Neural cell (in vitro differentiated cells): ENCODE results near the gene OR11G2. TPM values are rescaled to one million over a fixed set of nuclear protein-coding genes. Genes with fewer than 3 reads are reported as not detected.

Experiments
- H2AFZ ChIP-seq: fragments of 200-600, 300-800 bp; sonication (generic), shearing (Covaris generic); 2 replicates; pipeline ENCODE4 v1.6.0; 2014; ENCODE audit warnings: low read depth, mild to moderate bottlenecking, antibody characterized with exemption, low read length, moderate library complexity
- H3F3A ChIP-seq: fragments of 200-600 bp; shearing (Covaris generic); 2 replicates; pipeline ENCODE4 v1.6.1; 2016; ENCODE audit warnings: mild to moderate bottlenecking, moderate library complexity, mixed read lengths, antibody characterized with exemption, low read length; ENCODE audit not compliant: insufficient read depth, poor library complexity, severe bottlenecking
- H3K27ac ChIP-seq: fragments of 200-600, 300-800 bp; sonication (generic), shearing (Covaris generic); 2 replicates; pipeline ENCODE4 v1.5.1; 2014; ENCODE audit warnings: mild to moderate bottlenecking, low read length, moderate library complexity
- H3K27me3 ChIP-seq: fragments of 300-800, 200-600 bp; sonication (generic), shearing (Covaris generic); 2 replicates; pipeline ENCODE4 v1.6.0; 2014; ENCODE audit warnings: mild to moderate bottlenecking, low read depth, low read length, moderate library complexity; ENCODE audit not compliant: insufficient read depth
- H3K36me3 ChIP-seq: fragments of 300-800, 200-600 bp; sonication (generic), shearing (Covaris generic); 2 replicates; pipeline ENCODE4 v1.5.1; 2014; ENCODE audit warnings: mild to moderate bottlenecking, antibody characterized with exemption, low read length, moderate library complexity; ENCODE audit not compliant: insufficient read depth
- H3K4me2 ChIP-seq: fragments of 300-800, 200-600 bp; sonication (generic), shearing (Covaris generic); 2 replicates; pipeline ENCODE4 v1.6.0; 2014; ENCODE audit warnings: mild to moderate bottlenecking, low read length
- H3K4me3 ChIP-seq: fragments of 300-800, 200-600 bp; sonication (generic), shearing (Covaris generic); 2 replicates; pipeline ENCODE4 v1.5.1; 2014; ENCODE audit warnings: mild to moderate bottlenecking, low read length, moderate library complexity
- H3K79me2 ChIP-seq: fragments of 200-600 bp; shearing (Covaris generic); replicated peaks from 2 replicates; pipeline ENCODE4 v1.6.0; 2014; ENCODE audit warnings: mild to moderate bottlenecking, low read length, moderate library complexity; ENCODE audit not compliant: insufficient read depth
- H3K9ac ChIP-seq: fragments of 300-800, 200-600 bp; sonication (generic), shearing (Covaris generic); 2 replicates; pipeline ENCODE4 v1.6.1; 2016; ENCODE audit warnings: mild to moderate bottlenecking, low read length, mixed read lengths
- H3K9me2 ChIP-seq: fragments of 200-600 bp; shearing (Covaris generic); 2 replicates; pipeline ENCODE4 v1.6.1; 2016; ENCODE audit warnings: mild to moderate bottlenecking, low read length, mixed read lengths; ENCODE audit not compliant: insufficient read depth
- H3K9me3 ChIP-seq: fragments of 200-600, 300-800 bp; sonication (generic), shearing (Covaris generic); 2 replicates; pipeline ENCODE4 v1.6.1; 2016; ENCODE audit warnings: mild to moderate bottlenecking, mixed run types, low read length, moderate library complexity, mixed read lengths
- H4K20me1 ChIP-seq: fragments of 200-600 bp; shearing (Covaris generic); 2 replicates; pipeline ENCODE4 v1.6.1; 2016; ENCODE audit warnings: mild to moderate bottlenecking, mixed run types; ENCODE audit not compliant: insufficient read depth
- EZH2 ChIP-seq: fragments of 200-600, 300-800 bp; shearing (Covaris generic), sonication (generic); IDR thresholded peaks from 2 replicates; pipeline ENCODE4 v1.6.1; 2014; ENCODE audit warnings: antibody characterized with exemption, low read length, borderline replicate concordance, mild to moderate bottlenecking; ENCODE audit not compliant: insufficient read depth, poor library complexity, severe bottlenecking
- polyA plus RNA-seq: library from polyadenylated mRNA; depleted of rRNA; stranded (reverse); fragments of >200 nt; gene quantifications from 2 replicates; pipeline ENCODE4 v1.2.3, GENCODE V29; 2014
- small RNA-seq, 3 experiments: library from RNA; depleted of rRNA; stranded (forward); fragments of <200 nt; gene quantifications; one replicate each; pipeline ENCODE3, GENCODE V24; 2012

The OR11G2 gene
- polyA plus RNA-seq, 1 donor from 2014 or later: not detected

DNA sequence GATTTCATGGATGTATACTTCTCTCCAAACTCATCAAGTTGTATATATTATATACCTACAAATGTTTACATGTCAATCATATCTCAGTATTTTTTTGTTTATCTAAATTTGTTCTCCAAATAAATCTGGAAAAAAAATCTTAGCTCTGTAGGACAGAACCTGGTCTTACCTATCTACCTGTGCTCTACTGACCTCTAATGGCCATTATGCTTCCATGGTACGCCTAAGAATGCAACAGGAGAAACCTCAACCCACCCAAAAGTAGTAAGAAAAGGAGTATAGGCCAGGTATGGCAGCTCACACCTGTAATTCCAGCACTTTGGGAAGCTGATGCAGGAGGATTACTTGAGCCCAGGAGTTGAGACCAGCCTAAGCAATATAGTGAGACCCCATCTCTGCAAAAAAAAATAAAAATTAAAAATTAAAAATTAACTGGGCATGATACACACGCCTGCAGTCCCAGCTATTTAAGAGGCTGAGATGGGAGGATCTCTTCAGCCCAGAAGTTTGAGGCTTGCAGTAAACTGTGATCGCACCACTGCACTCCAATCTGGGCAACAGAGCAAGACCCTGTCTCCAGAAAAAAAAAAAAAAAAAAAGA is 57.0 kb downstream of the OR11G2 start:
- Histone ChIP-seq H3K79me2 (no peaks in the 10 kb centered on the region), H3K9ac (no peak overlapping the region), H3K4me3 (no peak overlapping the region), H3K9me3 (peaks cover 5% of the 10 kb centered on the region), H3K27ac (no peak overlapping the region), H3F3A (no peaks in the 10 kb centered on the region), H3K27me3 (no peaks in the 10 kb centered on the region), H3K36me3 (no peaks in the 10 kb centered on the region), H2AFZ (no peak overlapping the region), H3K4me2 (no peak overlapping the region), H3K9me2 (no peaks in the 10 kb centered on the region), H4K20me1 (no peaks in the 10 kb centered on the region)
- TF ChIP-seq EZH2: no peak

Small RNA genes within 50 kb of the gene (small RNA-seq; reads per million reads assigned to genes)
- gene GTF2IP22: 0 reads per million in 3 experiments

Other genes with a start within 250 kb of the OR11G2 start
- not detected in 2 replicates for gene OR4K15, start 215.3 kb upstream of the OR11G2 start, polyA plus RNA-seq
- not detected in 2 replicates for gene OR4Q2, start 188.7 kb upstream of the OR11G2 start, polyA plus RNA-seq
- not detected in 2 replicates for gene OR4K14, start 171.6 kb upstream of the OR11G2 start, polyA plus RNA-seq
- not detected in 2 replicates for gene OR4K13, start 154.9 kb upstream of the OR11G2 start, polyA plus RNA-seq
- gene OR4L1, start 130.9 kb upstream of the OR11G2 start, polyA plus RNA-seq: not detected in 2 replicates
- not detected in 2 replicates for gene OR4K17, start 80.2 kb upstream of the OR11G2 start, polyA plus RNA-seq
- gene OR4N5, start 52.1 kb upstream of the OR11G2 start, polyA plus RNA-seq: not detected in 2 replicates
- not detected in 2 replicates for gene OR11H6, start 32.8 kb downstream of the OR11G2 start, polyA plus RNA-seq
- gene OR11H7, start 38.1 kb downstream of the OR11G2 start, polyA plus RNA-seq: not detected in 2 replicates
- not detected in 2 replicates for gene OR11H4, start 48.4 kb downstream of the OR11G2 start, polyA plus RNA-seq
- gene TTC5, start 115.1 kb downstream of the OR11G2 start, polyA plus RNA-seq: 40.5 and 53.5 TPM in 2 replicates
- 67.2 and 83.8 TPM in 2 replicates for gene CCNB1IP1, start 142.4 kb downstream of the OR11G2 start, polyA plus RNA-seq
- gene PARP2, start 152.7 kb downstream of the OR11G2 start, polyA plus RNA-seq: 71.5 and 78.7 TPM in 2 replicates
- 5.2 and 6.8 TPM in 2 replicates for gene TEP1, start 222.6 kb downstream of the OR11G2 start, polyA plus RNA-seq
- not detected in 2 replicates for gene KLHL33, start 245.3 kb downstream of the OR11G2 start, polyA plus RNA-seq